IMR-90 (cell line): ENCODE results near the gene LRRTM4. TPM values are rescaled to one million over a fixed set of nuclear protein-coding genes. Genes with fewer than 3 reads are reported as not detected.

Source experiments
- ATAC-seq: fragments of 200-7000 bp; cut with Tn5 transposase; 2 replicates; pipeline ENCODE4 v1.9.1; 2020; ENCODE audit warnings: low read depth, mild to moderate bottlenecking, moderate library complexity
- BruUV-seq: library from RNA; stranded (reverse); fragments of 400-500 nt; replicated peaks from 2 replicates; lab custom pipeline; 2021; lab: Mats Ljungman, UMichigan
- CTCF ChIA-PET: fragments of 300-600 bp; formaldehyde crosslinking; extraction: SDS; loops from one replicate; lab custom pipeline; 2021; ENCODE audit warnings: antibody characterized with exemption; lab: Yijun Ruan, JAX
- POLR2A ChIA-PET: fragments of 300-600 bp; sonication (Branson Sonifier 250); formaldehyde crosslinking; loops from one replicate; lab custom pipeline; 2022; ENCODE audit warnings: antibody characterized with exemption; ENCODE audit not compliant: unreplicated experiment; lab: Charles Lee
- DNase-seq: peaks from one replicate; pipeline ENCODE4 v3.0.0; 2013
- H2AFZ ChIP-seq: replicated peaks from 2 replicates; pipeline ENCODE3; 2013; ENCODE audit warnings: low read length, mild to moderate bottlenecking; ENCODE audit not compliant: poor library complexity
- H2AK5ac ChIP-seq: 2 replicates; pipeline ENCODE4 v1.6.1; 2013; ENCODE audit warnings: low read depth, low read length, inconsistent platforms
- H2AK9ac ChIP-seq: replicated peaks from 2 replicates; pipeline ENCODE3; 2013; ENCODE audit warnings: mild to moderate bottlenecking, low read depth, low read length, moderate library complexity; ENCODE audit not compliant: poor library complexity
- H2BK120ac ChIP-seq: 2 replicates; pipeline ENCODE4 v1.6.1; 2013; ENCODE audit warnings: low read depth, low read length, inconsistent platforms
- H2BK15ac ChIP-seq: 3 replicates; pipeline ENCODE4 v1.6.1; 2013; ENCODE audit warnings: low read depth, low read length, inconsistent platforms
- H2BK20ac ChIP-seq: 2 replicates; pipeline ENCODE4 v1.6.1; 2013; ENCODE audit warnings: low read depth, mild to moderate bottlenecking, inconsistent platforms, low read length, moderate library complexity
- H2BK5ac ChIP-seq: 2 replicates; pipeline ENCODE4 v1.6.1; 2013; ENCODE audit warnings: mild to moderate bottlenecking, low read depth, low read length, inconsistent platforms; ENCODE audit not compliant: poor library complexity, severe bottlenecking
- H3K14ac ChIP-seq: replicated peaks from 2 replicates; pipeline ENCODE4 v1.6.1; 2013; ENCODE audit warnings: low read depth, low read length, inconsistent platforms
- H3K18ac ChIP-seq: 2 replicates; pipeline ENCODE4 v1.6.1; 2013; ENCODE audit warnings: low read depth, low read length, control low read depth
- H3K23ac ChIP-seq: 2 replicates; pipeline ENCODE4 v1.6.1; 2013; ENCODE audit warnings: low read depth, low read length, inconsistent platforms
- H3K27ac ChIP-seq: 2 replicates; pipeline ENCODE4 v1.5.1; 2013; ENCODE audit warnings: mild to moderate bottlenecking, control low read depth, low read length; ENCODE audit not compliant: insufficient read depth
- H3K27me3 ChIP-seq: 2 replicates; pipeline ENCODE4 v1.6.1; 2013; ENCODE audit warnings: low read length; ENCODE audit not compliant: control insufficient read depth, insufficient read depth
- H3K36me3 ChIP-seq: 2 replicates; pipeline ENCODE4 v1.6.1; 2013; ENCODE audit warnings: low read length, mixed read lengths; ENCODE audit not compliant: control insufficient read depth, insufficient read depth
- H3K4ac ChIP-seq: 2 replicates; pipeline ENCODE4 v1.6.1; 2013; ENCODE audit warnings: low read depth, low read length, inconsistent platforms
- H3K4me1 ChIP-seq: 2 replicates; pipeline ENCODE4 v1.6.1; 2013; ENCODE audit warnings: low read length, mixed read lengths; ENCODE audit not compliant: control insufficient read depth, insufficient read depth
- H3K4me2 ChIP-seq: 2 replicates; pipeline ENCODE4 v1.6.1; 2013; ENCODE audit warnings: low read depth, mild to moderate bottlenecking, control low read depth, low read length, moderate library complexity
- H3K4me3 ChIP-seq: 2 replicates; pipeline ENCODE4 v1.5.1; 2013; ENCODE audit warnings: low read depth, mild to moderate bottlenecking, control low read depth, low read length, moderate library complexity; ENCODE audit not compliant: insufficient read depth
- H3K56ac ChIP-seq: 2 replicates; pipeline ENCODE4 v1.6.1; 2013; ENCODE audit warnings: low read length, inconsistent platforms; ENCODE audit not compliant: insufficient read depth; ENCODE audit errors: extremely low read depth
- H3K79me1 ChIP-seq, 2 experiments: 2 replicates each; pipeline ENCODE4 v1.6.1; 2013; ENCODE audit warnings: low read length in 2 of 2, inconsistent platforms in 1 of 2, low read depth in 1 of 2
- H3K9ac ChIP-seq: 2 replicates; pipeline ENCODE4 v1.6.1; 2013; ENCODE audit warnings: low read depth, low read length, control low read depth
- H3K9me1 ChIP-seq: 2 replicates; pipeline ENCODE4 v1.6.1; 2013; ENCODE audit warnings: low read length, inconsistent platforms; ENCODE audit not compliant: insufficient read depth
- H3K9me3 ChIP-seq: 2 replicates; pipeline ENCODE4 v1.6.1; 2013; ENCODE audit warnings: low read length; ENCODE audit not compliant: control insufficient read depth, insufficient read depth
- H4K20me1 ChIP-seq: 2 replicates; pipeline ENCODE4 v1.6.1; 2013; ENCODE audit warnings: low read length, inconsistent platforms; ENCODE audit not compliant: insufficient read depth
- H4K5ac ChIP-seq: 2 replicates; pipeline ENCODE4 v1.6.1; 2013; ENCODE audit warnings: mild to moderate bottlenecking, low read depth, low read length, control low read depth
- H4K8ac ChIP-seq, 2 experiments: 2 replicates each; pipeline ENCODE4 v1.6.1; 2013; ENCODE audit warnings: low read depth in 2 of 2, low read length in 2 of 2, control low read depth in 1 of 2, inconsistent platforms in 1 of 2
- H4K91ac ChIP-seq: 2 replicates; pipeline ENCODE4 v1.6.1; 2013; ENCODE audit warnings: low read depth, low read length, inconsistent platforms; ENCODE audit not compliant: insufficient read depth
- BHLHE40 ChIP-seq: fragments of 150-350 bp; IDR thresholded peaks from 2 replicates; pipeline ENCODE4 v1.6.1; 2016; ENCODE audit warnings: mild to moderate bottlenecking, low read depth, low read length
- CHD1 ChIP-seq: IDR thresholded peaks from 2 replicates; pipeline ENCODE4 v1.6.1; 2012; ENCODE audit warnings: low read depth, low read length, improper control_type of control experiment
- MAZ ChIP-seq: IDR thresholded peaks from 2 replicates; pipeline ENCODE4 v1.6.1; 2012; ENCODE audit warnings: low read depth, mild to moderate bottlenecking, low read length, improper control_type of control experiment, moderate library complexity, borderline replicate concordance
- RCOR1 ChIP-seq: IDR thresholded peaks from 2 replicates; pipeline ENCODE4 v1.6.1; 2012; ENCODE audit warnings: mild to moderate bottlenecking, low read length, improper control_type of control experiment; ENCODE audit not compliant: insufficient replicate concordance
- WGBS, 2 experiments: methylation state at CpG; one replicate each; pipeline versions ENCODE4 v1.1.5 to v1.1.7; 2013; ENCODE audit warnings: missing lambda C conversion rate in 2 of 2; ENCODE audit not compliant: insufficient read length in 1 of 2; ENCODE audit errors: extremely low coverage in 2 of 2; 5-methylcytosine and 5-hydroxymethylcytosine counted together
- dilution Hi-C: fragments of 300-500 bp; cut with HindIII; formaldehyde crosslinking; loops from one replicate; pipeline ENCODE4 v1.14.3; 2018; ENCODE audit warnings: low sequenced_read_pairs; ENCODE audit not compliant: unreplicated experiment
- in situ Hi-C: fragments of 300-500 bp; cut with MboI; formaldehyde crosslinking; loops from 3 replicates; pipeline ENCODE4 v1.14.3; 2019; ENCODE audit warnings: low sequenced_read_pairs, inconsistent platforms, mixed read lengths
- intact Hi-C: fragments of 100-400 bp; cut with micrococcal nuclease; formaldehyde crosslinking; loops from 2 replicates; pipeline ENCODE4 v1.10.0; 2022
- polyA plus RNA-seq, 3 experiments: library from polyadenylated mRNA; depleted of rRNA; stranded (reverse); fragments of >200 nt; gene quantifications; 2 replicates each; pipeline ENCODE4 v1.2.3, GENCODE V29; 2012; ENCODE audit warnings: low replicate concordance in 1 of 3
- total RNA-seq: library from RNA; depleted of rRNA; stranded (reverse); fragments of >200 nt; gene quantifications from 2 replicates; pipeline ENCODE4 v1.2.3, GENCODE V29; 2012

The LRRTM4 gene
- total and polyA plus RNA-seq, 2 of the 4 experiments (the other 2 are of a cell fraction): not detected

DNA sequence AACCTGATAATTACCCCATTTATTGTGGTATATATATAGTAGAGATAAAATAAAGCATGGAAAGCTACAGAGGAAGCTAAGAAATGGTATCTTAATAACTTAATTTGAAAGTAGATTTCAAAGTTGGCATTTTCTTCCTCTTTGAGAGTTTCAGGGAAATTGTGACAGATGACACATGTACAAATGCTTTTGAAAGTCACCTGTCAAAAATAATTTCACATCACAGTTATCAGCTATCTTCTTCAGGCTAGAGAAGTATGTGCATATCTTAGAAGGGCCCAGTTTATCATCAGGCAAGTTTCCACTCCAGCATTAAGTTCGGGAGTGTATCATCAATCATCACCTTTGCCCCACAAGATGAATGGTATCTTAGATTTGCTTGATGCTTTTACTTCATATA is 457.9 kb downstream of the LRRTM4 start:
- in situ Hi-C loops: no loop called here
- POLR2A ChIA-PET: no interaction called here
- no CpG with 5 or more reads among the region's 1 CpG for WGBS, 2 experiments

More for the DNA sequence above, 457.9 kb downstream of the LRRTM4 start:
- Histone ChIP-seq H3K14ac (no peak overlapping the region), H3K18ac (no peak overlapping the region), H3K23ac (no peak overlapping the region), H4K8ac (no peak overlapping the region), H3K4me2 (no peak overlapping the region), H4K91ac (no peak overlapping the region), H2AK5ac (no peak overlapping the region), H3K9me3 (no peaks in the 10 kb centered on the region), H3K4me3 (no peak overlapping the region), H2BK5ac (no peak overlapping the region), H2AK9ac (no peak overlapping the region), H2BK15ac (no peak overlapping the region), H3K4me1 (no peaks in the 10 kb centered on the region), H3K27ac (no peak overlapping the region), H3K9ac (no peak overlapping the region), H2BK120ac (no peak overlapping the region), H4K5ac (no peak overlapping the region), H2BK20ac (no peak overlapping the region), H4K20me1 (no peaks in the 10 kb centered on the region), H3K27me3 (no peaks in the 10 kb centered on the region), H3K36me3 (no peaks in the 10 kb centered on the region), H3K9me1 (no peaks in the 10 kb centered on the region), H2AFZ (no peak overlapping the region), H3K56ac (no peak overlapping the region), H3K79me1 (no peaks in the 10 kb centered on the region), H3K4ac (no peak overlapping the region)
- CTCF ChIA-PET: no interaction called here
- DNase-seq (no peak), ATAC-seq (no peak)
- no peak for TF ChIP-seq MAZ
- no peak for TF ChIP-seq RCOR1
- TF ChIP-seq CHD1: no peak
- TF ChIP-seq BHLHE40: no peak
- intact Hi-C loops: no loop called here
- dilution Hi-C loops: no loop called here
- BruUV-seq: no TSS peak
